NCI-H2029 treated with DMSO at 0.1 percent for 48 hours (cell line): Measurements from ENCODE around the gene NUP98.

Experiments
- DNase-seq: peaks from one replicate; lab custom pipeline; 2025; lab: John Stamatoyannopoulos, UW

The NUP98 gene

DNA sequence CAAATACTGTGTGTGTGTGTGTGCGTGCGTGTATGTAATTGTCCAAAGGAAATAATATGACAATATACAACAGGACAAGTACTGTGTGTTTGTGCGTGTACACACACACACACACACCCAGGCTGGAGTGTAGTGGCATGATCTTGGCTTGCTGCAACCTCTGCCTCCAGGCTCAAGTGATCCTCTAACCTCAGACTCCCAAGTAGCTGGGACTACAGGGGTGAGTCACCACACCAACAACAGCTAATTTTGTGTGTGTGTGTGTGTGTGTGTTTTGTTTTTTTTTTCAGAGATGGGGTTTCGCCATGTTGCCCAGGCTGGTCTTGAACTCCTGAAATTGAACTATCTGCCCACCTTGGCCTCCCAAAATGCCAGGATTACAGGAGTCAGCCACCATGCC, 61.5 kb downstream of the NUP98 start:
- no peak for DNase-seq

DNA sequence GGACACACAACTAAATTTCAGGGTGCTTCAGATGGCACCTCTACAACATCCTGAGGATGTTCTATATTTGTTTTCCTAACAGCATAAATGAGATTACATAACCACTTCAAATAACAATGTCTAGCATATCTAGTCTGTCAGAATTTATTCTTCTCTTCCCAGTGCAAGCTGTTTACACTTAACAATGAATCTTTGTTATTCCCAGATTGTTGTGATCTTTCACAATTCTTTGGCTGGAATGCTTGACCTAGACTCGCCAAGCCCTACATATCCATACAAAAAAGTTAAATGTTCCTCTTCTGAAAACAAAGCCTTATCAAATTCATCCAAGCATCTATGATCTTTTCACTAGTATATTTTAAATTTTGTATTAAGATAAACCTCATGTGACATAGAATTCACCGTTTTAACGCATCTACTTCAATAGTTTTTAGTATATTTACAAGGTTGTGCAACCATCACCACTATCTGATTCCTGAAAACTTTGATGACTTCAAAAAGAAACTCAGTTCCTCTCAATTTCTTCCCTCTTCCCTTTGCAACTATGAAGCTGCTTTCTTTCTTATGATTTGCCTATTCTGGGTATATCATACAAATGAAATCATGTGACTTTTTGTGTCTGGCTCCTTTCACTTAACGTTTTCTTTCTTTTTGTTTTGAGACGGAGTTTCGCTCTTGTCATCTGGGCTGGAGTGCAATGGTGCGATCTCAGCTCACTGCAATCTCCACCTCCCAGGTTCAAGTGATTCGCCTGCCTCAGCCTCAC, 64.5 kb downstream of the NUP98 start:
- DNase-seq, result no peak

DNA sequence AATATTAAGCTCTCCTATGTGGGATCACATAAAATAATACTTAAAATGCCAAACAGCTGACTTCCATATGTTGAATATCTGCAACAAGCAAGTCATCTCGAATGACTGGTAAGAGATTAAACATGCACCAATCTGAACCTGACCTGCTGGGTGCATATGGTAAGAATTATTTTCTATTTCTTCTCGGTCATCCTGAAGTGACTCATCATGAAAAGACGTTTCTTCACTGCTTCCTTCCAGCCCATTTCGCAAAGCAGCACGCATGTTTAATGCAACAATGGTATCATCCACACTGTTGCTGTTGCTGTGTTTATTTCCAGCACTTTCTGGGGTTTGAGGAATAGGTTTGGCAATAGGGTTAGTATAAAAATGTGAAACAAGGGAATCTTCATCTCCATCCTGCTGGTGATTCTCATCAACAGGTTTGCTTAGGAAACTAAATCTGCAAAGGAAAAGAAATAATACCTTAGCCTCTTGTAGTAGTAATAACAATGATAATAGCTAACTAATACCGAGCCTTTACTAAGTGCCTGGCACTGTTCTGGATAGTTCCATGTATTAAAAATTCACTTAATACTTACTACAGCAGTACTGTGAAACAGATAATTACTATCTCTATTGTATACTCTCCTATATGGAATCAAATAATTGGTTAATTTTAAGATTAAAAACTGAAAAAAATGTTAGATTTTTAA, 74.2 kb downstream of the NUP98 start:
- DNase-seq, result no peak

DNA sequence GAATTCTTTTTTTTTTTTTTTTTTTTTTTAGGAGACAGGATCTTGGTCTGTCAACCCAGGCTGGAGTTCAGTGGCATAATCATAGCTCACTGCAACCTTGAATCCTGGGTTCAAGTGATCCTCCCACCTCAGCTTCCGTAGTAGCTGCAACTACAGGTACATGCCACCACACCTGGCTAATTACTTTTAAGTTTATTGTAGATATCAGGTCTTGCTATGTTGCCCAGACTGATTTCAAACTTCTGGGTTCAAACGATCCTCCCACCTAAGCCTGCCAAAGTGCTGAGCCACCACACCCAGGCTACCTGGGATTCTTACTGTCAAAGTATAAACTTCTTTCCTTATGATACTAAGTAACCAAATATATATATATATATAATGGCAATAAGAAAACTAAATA, 75.3 kb downstream of the NUP98 start:
- no peak for DNase-seq

DNA sequence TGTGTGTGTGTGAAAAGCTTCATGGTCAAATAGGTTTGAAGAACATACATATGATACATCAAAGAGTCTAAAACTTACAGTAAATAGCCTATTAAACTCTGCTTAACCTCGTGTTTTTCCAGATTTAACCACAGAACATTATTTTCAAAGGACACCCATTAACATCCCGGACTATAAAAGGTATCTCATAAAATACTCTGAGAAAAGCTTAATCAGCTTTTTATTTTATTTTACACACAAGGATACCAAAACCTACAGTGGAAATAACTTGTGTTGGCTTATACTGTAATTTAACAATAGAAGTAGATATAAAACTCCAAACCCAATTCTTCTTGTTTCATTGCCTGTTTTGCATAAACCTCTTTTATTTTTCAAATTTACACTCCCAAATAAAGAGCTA, 76.4 kb downstream of the NUP98 start:
- no peak for DNase-seq

DNA sequence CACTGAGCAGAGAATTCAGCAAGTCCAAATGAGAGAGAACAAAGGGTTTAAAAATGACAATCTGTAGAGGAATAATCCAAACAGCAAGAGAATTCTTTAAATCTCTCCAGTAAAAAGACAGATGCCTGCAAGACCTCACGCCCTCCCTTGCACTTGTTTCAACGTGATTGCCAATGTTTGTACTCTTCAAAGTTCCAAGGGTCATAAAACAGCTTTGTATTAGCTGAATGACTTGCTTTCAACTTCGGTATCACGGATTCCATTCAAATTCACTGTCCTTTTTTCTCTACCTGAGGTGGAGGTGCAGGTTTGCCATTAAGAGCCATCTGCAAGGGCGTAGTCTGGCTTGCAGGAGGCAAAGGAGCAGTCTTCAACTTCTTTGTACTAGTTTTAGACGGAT, 85.1 kb downstream of the NUP98 start:
- no peak for DNase-seq

DNA sequence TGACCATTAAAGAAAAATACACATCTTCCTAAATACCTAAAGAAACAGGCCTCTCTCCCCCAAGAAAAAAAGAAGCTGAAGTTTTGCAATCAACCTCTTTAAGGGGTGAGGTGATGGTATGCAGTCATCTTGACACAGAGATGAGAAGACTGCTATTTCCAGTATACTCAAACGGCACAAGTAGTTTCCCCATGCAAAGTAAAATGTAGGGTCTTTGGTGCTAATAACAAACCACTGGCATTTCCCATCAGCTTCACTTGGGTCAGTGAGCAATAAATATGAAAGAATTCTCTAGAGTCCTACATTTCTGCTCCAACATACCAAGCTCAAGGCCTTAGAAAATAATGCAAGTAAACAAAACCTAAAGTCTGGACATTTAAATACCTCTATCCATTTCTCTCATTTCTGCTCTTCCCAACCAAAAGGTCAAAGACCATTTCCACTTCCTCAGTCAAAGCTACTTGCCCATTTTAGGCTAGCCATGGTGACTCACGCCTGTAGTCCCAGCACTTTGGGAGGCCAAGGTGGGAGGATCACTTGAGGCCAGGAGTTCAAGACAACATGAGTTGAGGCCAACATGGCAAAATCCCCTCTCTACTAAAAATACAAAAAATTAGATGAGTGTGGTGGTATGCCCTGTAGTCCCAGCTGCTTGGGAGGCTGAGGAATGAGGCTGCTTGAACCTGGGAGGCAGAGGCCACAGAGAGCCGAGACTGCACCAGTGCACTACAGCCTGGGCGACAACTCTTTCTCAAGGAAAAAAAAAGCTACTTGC, 86.7 kb downstream of the NUP98 start:
- DNase-seq, result no peak

DNA sequence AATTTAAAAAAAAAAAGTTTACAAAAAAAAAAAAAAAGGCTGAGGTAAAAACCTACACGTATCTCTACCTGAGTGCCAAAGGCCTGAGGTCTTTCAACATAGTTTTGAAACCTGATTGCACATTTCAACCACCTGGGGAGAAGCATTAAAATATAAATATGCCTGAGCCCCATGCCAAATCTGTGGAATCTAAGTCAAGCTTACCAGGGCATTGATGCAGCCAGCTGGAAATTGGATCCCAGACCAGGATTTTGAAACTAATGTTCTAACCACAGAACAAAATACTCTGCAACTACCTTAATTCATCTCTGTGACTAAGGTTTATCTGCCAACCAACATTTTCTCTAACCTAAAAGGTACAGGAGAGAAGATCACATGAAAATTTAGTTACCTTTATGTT, 87.4 kb downstream of the NUP98 start:
- DNase-seq, result no peak

DNA sequence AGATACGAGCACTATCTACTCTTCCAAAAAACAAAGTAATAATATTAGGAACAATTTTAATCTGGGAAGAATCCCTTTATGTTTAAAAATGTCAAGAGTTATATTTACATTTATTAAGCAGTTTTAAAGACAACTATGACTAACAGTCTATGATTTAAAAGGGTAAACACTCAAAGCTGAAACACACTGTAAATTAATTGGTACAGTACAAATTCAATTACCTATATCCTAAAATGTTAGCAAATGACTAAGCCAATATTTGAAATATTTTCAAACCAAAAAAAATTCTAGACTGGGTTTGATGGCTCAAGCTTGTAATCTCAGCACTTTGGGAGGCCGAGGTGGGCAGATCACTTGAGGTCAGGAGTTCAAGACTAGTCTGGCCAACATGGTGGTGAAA, 90.2 kb downstream of the NUP98 start:
- DNase-seq, result no peak

DNA sequence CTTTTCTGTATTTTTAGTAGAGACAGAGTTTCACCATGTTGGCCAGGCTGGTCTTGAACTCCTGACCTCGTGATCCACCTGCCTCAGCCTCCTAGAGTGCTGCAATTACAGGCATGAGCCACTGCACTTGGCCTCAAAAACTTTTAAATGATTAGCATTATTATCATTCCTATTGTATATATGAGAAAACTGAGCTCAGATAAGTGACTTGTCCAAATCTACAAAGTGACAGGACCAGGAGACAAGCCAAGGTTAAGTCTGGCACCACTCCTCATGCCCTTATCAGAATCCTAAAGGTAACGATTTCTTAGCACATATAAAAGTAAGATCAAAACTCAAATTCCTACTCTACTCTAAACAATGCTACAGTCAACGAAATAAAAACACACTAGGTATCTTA, 94.0 kb downstream of the NUP98 start:
- no peak for DNase-seq

DNA sequence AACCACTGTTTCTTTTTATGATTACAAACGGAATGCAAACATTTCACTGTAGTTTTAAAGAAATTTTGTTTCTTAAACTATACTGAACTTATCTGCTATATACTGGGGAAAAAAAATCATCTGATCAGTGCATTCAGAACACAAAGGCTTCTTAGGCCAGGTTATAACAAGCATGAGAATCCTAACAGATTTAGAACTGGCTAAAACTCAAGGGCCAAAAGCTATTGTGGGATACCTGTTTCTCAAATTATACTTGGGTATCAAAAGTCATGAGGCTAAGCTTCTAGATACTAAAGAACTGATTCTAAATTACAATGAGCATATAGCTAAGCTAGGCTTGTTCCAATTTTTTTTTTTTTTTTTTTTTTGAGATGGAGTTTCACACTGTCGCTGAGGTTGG, 96.4 kb downstream of the NUP98 start:
- no peak for DNase-seq

DNA sequence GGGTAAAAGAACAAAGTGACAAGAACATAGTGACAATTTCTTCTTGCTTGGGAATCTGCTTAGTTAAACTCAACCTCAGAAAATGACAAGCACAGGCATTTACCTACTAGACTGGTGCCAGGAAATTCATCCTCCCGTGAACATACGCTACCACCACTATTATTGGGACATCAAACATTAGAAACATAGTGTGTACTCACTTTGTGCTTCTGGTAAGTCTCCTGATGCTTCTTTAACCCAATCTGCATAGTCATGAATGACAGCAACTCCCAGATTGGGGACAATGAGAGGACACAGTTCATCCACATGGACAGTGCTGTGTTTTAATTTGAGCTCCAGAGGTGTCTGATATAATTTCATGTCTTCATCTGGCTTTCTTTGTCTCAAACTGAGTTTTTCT, 96.9 kb downstream of the NUP98 start:
- no peak for DNase-seq

DNA sequence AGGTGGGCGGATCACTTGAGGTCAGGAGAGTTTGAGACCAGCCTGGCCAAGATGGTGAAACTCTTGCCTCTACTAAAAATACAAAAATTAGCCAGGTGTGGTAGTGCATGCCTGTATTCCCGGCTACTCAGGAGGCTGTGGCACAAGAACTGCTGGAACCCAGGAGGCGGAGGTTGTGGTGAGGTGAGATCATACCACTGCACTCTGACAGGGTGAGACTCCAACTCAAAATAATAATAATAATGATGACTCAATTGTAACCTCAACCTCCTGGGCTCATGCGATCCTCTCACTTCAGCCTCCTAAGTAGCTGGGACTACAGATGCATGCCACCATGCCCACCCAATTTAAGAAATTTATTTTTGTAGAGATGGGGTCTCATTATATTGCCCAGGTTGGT, 110.6 kb downstream of the NUP98 start:
- no peak for DNase-seq

DNA sequence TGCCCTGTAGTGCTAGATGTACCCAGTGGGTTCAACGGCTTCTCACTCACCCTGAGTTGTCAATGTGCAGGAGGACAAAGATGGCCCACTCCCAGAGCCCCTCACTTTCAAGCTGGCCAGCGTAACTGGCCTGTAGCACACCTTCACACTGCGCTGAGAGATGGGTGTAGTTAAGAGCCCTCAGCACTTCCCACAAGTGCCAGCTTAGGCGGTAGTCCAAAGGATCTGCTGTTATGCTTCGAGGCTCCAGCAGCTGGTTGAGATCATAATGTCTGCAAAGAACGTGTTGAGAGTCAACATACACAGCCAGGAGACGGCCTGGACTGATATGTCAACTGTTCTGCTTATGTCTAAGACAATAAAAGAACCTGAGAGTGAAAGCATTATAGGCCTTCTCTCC, 111.4 kb downstream of the NUP98 start:
- peak; percentile 58 for DNase-seq

DNA sequence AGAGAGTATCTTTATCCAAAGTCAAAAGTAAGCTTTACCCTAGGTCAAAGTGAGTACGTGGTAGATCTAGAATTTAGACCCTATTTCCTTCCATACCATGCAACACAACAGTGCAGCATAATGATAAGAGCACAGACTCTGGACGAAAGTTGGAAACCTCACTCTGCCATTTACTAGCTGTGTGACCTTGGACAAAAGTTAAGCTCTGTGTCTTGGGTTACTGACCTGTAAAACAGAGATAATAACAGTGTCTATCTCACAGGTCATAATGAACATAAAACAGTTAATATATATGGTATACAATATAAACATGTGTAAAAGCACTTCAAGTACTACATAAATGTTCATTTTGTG, 112.6 kb downstream of the NUP98 start:
- DNase-seq, result no peak

DNA sequence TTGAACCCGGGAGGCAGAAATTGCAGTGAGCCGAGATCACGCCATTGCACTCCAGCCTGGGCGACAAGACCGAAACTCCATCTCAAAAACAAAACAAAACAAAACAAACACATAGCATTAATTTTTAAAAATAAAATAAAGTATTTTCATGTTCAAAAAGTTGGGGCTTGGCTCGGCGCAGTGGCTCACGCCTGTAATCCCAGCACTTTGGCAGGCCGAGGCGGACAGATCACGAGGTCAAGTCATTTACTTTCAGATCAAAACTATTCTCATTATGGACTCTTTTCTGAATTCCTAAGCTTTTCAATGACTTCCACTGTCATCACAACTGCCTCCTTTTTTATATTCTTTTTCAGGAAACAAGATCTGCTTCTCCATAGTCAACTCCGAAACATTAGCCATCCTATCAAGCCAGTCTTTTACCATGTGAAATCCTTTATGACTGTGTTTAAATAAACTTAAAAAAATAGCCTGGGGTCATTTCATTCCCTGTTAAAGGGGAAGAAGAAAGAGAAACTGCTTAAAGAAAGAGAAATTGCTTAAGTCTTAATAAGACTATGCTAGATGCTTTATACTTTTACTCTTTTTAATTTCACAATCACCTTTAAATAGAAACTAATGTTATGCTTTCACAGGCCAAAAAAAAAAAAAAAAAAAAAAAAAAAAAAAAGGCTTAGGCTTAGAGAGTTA, 113.1 kb downstream of the NUP98 start:
- DNase-seq, result no peak

DNA sequence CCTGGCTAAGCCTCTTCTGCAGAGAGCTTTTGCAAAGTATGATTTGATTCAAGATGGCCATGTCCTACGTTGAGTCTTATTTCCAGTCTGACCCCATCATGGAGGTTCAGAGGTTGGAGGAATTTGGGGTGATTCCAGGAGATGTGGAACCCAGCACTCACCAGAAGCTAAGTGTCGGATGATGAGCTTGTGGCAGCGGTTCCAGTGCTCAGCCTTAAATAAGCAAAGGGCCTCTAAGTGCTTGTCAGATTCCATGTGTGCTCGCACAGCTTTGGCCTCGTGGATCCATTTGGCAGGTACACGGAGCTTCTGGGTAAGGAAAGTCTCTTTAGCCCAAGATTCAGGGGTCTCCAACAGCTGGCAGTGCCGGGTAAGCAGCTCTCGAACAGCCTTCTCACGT, 114.3 kb downstream of the NUP98 start:
- DNase-seq, result no peak

DNA sequence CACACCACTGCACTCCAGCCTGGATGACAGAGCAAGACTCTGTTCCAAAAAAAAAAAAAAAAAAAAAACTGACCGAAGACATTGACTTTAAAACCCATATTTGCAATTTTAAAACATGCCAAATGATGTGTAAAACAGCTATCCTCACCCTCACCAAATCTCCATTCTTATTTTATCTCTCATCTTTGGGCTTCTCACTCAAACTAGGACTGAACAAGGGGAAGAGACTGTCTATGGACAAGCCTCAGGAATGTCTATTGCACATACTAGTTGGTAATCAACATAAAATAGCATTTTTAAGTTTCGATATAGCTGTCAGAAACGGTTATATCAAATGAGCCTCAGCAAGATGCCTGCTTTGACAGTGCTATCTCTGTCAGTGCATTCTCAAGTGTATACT, 118.3 kb downstream of the NUP98 start:
- DNase-seq, result no peak

DNA sequence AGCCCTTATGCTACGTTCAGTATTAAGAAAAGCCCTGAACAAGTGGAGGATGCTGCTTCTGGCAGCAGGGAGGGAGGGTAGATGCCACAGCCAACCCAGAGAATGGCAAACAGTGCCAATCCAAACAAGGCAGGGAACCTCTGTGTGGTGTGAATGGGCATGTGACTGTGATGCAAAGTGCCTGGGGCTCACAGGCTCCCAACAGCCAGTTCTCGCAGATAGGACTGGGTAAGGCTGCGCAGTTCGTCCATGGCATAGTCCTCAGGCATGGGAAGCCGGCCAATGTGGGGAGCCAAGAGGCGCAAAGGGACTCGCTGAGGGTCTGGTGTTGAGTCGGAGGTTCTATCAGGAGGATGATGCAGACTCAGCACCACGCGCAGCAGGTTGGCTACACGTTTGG, 121.4 kb downstream of the NUP98 start:
- DNase-seq, result no peak

DNA sequence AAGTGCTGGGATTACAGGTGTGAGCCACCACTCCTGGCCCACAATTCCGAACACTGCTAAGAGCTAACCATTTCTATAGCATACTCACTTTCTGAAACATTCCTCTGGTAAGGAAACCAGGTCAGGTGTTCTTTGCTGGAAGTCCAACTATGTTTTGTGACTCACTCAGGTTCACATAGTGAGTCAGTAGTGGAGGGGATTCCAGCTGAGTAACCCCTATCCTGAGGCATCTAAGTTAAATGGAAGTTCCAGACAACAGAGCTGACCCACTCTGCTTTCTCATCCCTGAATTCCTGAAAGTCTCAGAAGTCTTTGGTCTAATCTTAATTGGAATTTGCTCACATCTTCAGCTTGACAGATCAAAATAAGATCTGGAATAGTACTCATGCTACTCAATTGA, 123.2 kb downstream of the NUP98 start:
- no peak for DNase-seq

DNA sequence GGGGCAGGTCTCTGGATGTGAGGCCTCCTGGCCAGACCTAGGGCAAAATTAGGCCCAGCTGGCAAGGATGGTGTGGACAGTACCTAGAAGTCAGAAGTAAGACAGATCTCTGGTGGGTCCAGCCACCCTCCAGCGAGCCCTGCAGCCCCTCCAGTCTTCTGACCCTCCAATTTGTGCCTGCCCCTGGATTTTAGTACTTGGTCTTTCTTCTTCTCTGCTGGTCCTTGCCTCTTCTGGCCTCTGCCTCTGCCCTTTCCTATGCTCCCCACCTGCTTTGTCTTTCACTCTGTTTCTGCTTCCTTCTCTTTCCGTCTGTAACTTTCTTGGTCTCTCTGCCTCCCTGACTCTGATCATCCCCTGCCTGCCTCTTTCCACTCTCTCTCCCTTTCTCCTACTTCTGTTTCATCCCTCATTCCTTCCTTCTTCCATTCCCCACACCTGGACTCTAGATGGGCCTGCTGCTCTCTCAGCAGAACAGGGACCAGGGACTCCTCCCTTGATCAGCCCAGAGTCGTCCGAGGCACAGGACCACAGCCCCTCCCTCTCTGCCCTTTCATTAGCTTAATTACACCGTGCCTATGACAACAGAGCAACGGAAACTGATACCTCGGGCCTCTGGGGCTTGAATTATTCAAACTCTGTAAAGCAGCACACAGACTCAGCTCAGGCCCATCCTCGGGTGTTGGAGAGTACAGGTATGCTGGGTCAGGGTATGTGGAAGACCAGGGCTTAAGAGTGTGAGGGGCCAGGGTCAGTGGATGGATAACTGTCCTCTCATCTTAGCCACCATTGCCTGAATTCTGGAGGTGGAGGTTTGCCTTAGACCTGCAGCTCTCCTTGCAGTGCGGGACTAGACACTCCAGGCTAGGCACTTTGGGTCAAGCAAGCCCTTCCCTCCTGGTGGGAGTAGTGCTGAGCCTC, 125.8 kb downstream of the NUP98 start, which contains the start of gene CHRNA10:
Gene CHRNA10 (minus strand): TSS at position 51 of the 921 bp plus-strand sequence. CDS start 72 bp downstream, outside the sequence.
- DNase-seq, result no peak
